Measurements from ENCODE around the gene ZNF570. TPM values are rescaled to one million over a fixed set of nuclear protein-coding genes. Genes with fewer than 3 reads are reported as not detected.
A peak's percentile ranks its signal among the peaks of the same experiment; 100 is the strongest.

Gene ZNF570
- polyA plus RNA-seq (2011; rRNA removed) (4.8 and 5.4 TPM in 2 replicates), polyA minus RNA-seq (2011; rRNA and poly(A)+ RNA removed) (7.9 and 8.1 TPM in 2 replicates)

GRCh38 chr19:37468961-37469777, at the start of gene ZNF570:
TSS of gene ZNF570 (plus strand) at chr19:37469356. CDS start at chr19:37470355, 999 bp downstream.
- Histone ChIP-seq H3K27ac (ENCODE audit: low read depth, low read length) (peak within 1 kb of the TSS; percentile 61), H3K9me3 (ENCODE audit: control insufficient read depth, insufficient read depth, low read length) (peaks cover 41% of the 10 kb centered on the region), H3K4me3 (ENCODE audit: low read depth, low read length) (peak within 1 kb of the TSS; percentile 100), H3K27me3 (ENCODE audit: control insufficient read depth, insufficient read depth, low read length) (no peaks in the 10 kb centered on the region)
- no peak for TF ChIP-seq CTCF (IDR thresholded peaks at IDR 0.05; ENCODE audit: low read depth, low read length)
- POLR2A ChIA-PET: interaction anchor here (0.8 kb wide), 1 partner anchor 125 kb away, joined by 5 read pairs; the partner anchor contains the start of genes ZNF540 and ZNF571
- CTCF ChIA-PET: no interaction called here
- peak; percentile 62 for DNase-seq (ENCODE audit: low read depth, low spot score)

- Histone ChIP-seq H3K27me3 (ENCODE audit: control insufficient read depth, insufficient read depth, low read length) (no peaks in the 10 kb centered on the region), H3K4me3 (ENCODE audit: low read depth, low read length) (no peak overlapping the region), H3K27ac (ENCODE audit: low read depth, low read length) (no peak overlapping the region), H3K9me3 (ENCODE audit: control insufficient read depth, insufficient read depth, low read length) (peaks cover 31% of the 10 kb centered on the region)
- no peak for TF ChIP-seq CTCF (IDR thresholded peaks at IDR 0.05; ENCODE audit: low read depth, low read length)
- POLR2A ChIA-PET: no interaction called here
- DNase-seq (ENCODE audit: low read depth, low spot score): no peak
- CTCF ChIA-PET: interaction anchor here (0.6 kb wide), 1 partner anchor 79 kb away, joined by 3 read pairs; no protein-coding TSS in a partner anchor
Observed at GRCh38 chr19:37452500-37453245, 16.5 kb upstream of the ZNF570 start.

- ChIA-PET CTCF (interaction anchor here (0.6 kb wide), 1 partner anchor 9 kb away, joined by 3 read pairs; no protein-coding TSS in a partner anchor), POLR2A (no interaction called here)
- DNase-seq (ENCODE audit: low read depth, low spot score): no peak
- TF ChIP-seq CTCF (IDR thresholded peaks at IDR 0.05; ENCODE audit: low read depth, low read length): no peak
- H3K27me3 ChIP-seq (ENCODE audit: control insufficient read depth, insufficient read depth, low read length): no peaks in the 10 kb centered on the region
- H3K9me3 ChIP-seq (ENCODE audit: control insufficient read depth, insufficient read depth, low read length): peaks cover 32% of the 10 kb centered on the region
- peak overlapping the region; percentile 87 for H3K4me3 ChIP-seq (ENCODE audit: low read depth, low read length)
- H3K27ac ChIP-seq (ENCODE audit: low read depth, low read length): peak overlapping the region; percentile 63
Observed at GRCh38 chr19:37466277-37466797, 2.8 kb upstream of the ZNF570 start.

GRCh38 chr19:37466798-37467607, 2.2 kb upstream of the ZNF570 start, which contains the start of gene ZNF569:
TSS of gene ZNF569 (minus strand) at chr19:37467444. CDS start at chr19:37444921, 22,523 bp downstream.
- Histone ChIP-seq H3K9me3 (ENCODE audit: control insufficient read depth, insufficient read depth, low read length) (peaks cover 35% of the 10 kb centered on the region), H3K27ac (ENCODE audit: low read depth, low read length) (peak within 1 kb of the TSS; percentile 63), H3K4me3 (ENCODE audit: low read depth, low read length) (peak within 1 kb of the TSS; percentile 87), H3K27me3 (ENCODE audit: control insufficient read depth, insufficient read depth, low read length) (no peaks in the 10 kb centered on the region)
- TF ChIP-seq CTCF (IDR thresholded peaks at IDR 0.05; ENCODE audit: low read depth, low read length): no peak
- ChIA-PET CTCF (no interaction called here), POLR2A (interaction anchor here (0.7 to 1.3 kb wide), 4 partner anchors 96 to 249 kb away, joined by 3 to 12 read pairs (median 6); partner anchors contain the start of genes ZNF383 and ZNF527)
- DNase-seq (ENCODE audit: low read depth, low spot score): peak; percentile 85

All from AG04450 (cell line).